Renal cortical epithelial cell (primary cell): ENCODE data around the gene FLNA. TPM values are rescaled to one million over a fixed set of nuclear protein-coding genes. Genes with fewer than 3 reads are reported as not detected.
"Not testable (repeated sequence)": the region's sequence is repeated elsewhere in the genome, so short reads cannot be mapped to it uniquely, and the experiment has no call there.

Source experiments
- DNase-seq: peaks from one replicate; pipeline ENCODE4 v3.0.0-alpha.2; 2011; ENCODE audit warnings: low read depth
- total RNA-seq: library from RNA; depleted of rRNA; stranded (reverse); fragments of >200 nt; gene quantifications from 2 replicates; pipeline ENCODE4 v1.2.3, GENCODE V29; 2014

FLNA gene
- total RNA-seq, 1 donor from 2014 or later: 2,112 TPM

DNA sequence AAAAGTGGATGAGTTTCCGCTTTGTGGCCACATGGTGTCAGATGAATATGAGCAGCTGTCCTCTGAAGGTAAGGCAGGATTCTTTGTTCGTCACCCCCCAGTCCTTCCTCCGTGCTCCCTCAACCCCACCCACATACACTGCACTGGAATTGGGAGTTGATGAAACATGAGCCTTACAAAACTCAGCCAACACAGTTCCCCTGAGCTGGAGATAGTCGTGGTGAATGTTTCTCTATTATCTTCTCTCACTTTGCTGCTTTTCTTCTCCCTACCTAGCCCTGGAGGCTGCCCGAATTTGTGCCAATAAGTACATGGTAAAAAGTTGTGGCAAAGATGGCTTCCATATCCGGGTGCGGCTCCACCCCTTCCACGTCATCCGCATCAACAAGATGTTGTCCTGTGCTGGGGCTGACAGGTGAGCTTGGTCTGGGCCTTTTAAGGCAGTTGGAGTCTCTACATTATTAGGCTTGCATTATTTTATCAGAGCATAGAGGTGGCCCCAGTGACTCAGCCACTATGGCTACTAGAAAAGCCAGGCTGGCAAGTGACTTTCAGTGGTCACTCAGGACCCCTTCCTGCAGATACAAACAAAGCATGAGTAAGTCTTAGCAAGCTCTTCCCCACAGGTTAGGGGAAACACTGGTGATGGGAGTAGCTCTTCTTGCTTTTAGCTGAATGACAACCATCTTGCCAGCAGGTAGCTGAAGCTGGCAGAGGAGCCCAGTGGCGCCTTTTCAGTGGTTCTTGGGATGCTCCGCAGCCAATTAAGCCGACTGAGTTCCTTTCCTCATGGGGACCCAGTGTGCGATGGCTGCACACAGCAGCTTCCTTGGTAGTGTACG, 25.3 kb upstream of the FLNA start:
- DNase-seq: no peak

DNA sequence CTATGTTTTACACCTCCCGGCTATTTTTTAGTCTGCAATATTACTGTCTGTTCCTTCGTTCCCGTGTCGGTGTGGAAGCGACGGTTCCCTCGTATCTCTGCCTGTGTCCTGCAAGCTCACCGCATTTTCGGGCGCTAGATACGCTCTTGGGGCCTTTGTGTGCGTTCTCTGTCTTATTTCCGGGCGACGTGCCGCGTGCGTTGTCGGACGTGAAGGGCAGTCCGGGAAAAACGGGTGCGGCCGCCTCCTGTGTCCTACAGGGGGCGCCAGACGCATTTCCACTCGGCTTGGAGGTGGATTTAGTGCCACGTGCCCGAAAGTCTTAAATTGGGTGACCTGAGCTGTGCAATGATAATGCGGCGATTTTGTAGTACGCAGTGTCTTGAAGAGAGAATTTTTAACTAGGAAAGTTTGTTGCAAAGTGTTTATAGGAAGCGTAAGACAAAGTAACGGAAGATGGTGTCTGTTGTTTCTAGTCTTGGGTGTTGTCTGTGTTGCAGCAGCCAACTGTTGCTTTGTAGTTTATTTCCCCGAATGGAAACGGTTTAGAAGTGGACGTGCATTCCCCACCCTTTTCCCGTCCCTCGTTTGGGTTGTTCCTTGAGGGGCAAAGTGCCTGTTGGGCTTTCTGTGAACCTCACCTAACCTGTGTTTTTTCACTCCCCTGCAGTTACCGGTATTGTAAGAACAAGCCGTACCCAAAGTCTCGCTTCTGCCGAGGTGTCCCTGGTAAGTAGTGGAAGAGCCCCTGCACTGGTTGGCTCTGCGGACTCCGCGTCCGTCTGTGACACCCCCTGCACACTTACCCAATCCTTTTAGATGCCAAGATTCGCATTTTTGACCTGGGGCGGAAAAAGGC, 24.5 kb upstream of the FLNA start:
- DNase-seq: peak; percentile 51

GRCh38 chrX:154397888-154398667, 23.6 kb upstream of the FLNA start, which contains the start of gene RPL10:
TSS of gene RPL10 (plus strand) at chrX:154398377. CDS start at chrX:154398520, 143 bp downstream.
- peak; percentile 93 for DNase-seq

GRCh38 chrX:154396973-154397887, 22.8 kb upstream of the FLNA start:
- peak; percentile 42 for DNase-seq

DNA sequence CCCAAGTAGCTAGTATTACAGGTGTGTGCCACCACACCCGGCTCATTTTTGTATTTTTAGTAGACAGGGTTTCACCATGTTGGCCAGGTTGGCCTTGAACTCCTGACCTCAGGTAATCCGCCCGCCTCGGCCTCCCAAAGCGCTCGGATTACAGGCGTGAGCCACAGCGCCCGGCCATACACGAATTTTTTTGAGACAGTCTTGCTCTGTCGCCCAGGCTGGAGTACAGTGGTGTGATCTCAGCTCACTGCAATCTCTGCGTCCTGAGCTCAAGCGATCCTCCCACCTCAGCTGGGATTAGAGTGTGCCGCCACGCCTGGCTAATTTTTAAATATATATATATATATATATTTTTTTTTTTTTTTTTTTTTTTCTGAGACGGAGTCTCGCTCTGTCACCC, 21.9 kb upstream of the FLNA start:
- not testable (repeated sequence) for DNase-seq

DNA sequence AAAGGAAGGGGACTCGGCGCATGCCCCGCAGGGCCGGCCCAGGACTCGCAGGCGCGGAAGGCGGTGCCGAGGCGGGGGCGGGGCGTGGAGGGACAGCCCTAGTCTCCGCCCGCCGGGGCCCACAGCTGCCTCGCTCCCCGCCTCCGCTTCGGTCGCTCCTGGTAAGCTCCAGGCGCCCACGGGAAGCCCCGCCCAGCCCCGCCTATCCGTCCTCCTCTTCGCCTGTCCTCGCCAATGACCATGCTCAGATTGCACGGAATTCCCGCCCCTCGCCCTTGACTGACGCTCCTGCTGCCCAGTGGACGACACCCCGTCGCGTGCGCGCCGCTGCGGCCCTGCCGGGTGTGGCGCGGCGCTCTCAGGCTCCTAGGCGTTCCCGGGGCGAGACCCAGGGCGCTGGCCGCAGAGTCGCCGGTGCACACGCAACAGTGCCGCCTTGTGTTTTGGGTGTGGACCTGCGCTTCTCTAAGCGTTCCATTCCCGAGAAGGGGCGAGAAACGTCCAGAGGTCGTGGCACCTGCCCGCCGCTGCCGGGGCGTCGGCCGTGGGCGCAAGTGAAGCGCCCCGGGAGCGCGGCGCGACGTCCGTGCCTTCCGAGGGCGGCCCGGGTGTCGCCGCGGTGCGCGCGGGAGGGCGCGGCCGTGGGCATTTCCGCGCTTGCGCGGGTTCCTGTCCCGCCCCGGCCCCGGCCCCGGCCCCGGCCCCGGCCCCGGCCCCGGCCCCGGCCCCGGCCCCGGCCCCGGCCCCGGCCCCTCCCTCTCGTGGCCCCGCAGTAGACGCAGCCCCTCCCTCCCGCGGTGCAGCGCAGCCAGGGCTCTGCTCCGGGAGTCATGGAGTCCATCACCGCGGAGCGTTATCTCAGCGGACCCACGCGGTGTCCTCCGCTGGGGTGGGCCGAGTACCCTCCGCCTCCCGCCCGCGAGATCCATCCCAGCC, 15.6 kb upstream of the FLNA start:
- not testable (repeated sequence) for DNase-seq

DNA sequence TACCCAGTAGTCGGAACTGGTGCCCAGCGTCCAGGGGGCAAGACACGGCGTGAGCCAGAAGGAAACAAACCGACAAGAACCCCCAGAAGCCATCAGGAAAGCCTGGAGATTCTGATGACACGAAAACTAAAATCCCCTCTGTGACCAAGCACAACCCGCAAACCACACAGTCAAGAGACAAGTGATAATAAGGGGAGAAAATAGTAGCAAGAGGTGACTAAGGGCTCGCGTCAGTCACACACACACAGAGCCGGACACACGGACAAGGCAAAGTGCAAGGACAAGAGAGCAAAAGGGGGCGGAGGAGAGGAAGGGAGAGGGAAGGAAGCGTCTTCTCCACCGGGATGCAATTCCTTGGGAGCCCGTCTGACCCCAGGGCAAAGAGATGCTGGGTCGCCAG, 14.2 kb upstream of the FLNA start:
- not testable (repeated sequence) for DNase-seq

DNA sequence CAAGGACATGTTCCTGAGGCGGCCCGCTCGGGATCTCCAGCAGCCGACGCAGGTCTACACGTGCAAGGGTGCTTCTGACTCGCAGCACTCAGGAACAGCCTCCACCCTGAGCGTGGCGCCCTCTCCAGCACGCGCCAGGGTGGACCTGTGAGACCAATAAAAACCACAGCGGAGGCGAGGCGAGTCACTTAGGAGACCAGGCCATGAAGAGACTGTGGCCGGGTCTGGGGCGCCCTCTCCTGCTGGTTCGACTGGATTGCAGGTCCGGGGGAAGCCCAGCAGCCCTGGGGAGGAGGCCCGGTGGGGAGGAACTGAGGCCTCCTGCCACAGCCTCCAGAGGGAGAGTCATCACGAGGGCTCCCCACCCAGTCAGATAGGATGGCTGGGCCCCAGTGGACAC, 13.7 kb upstream of the FLNA start:
- DNase-seq: not testable (repeated sequence)

- DNase-seq: no peak
These were observed 10.0 kb upstream of the FLNA start for GRCh38 chrX:154384284-154384892.

DNA sequence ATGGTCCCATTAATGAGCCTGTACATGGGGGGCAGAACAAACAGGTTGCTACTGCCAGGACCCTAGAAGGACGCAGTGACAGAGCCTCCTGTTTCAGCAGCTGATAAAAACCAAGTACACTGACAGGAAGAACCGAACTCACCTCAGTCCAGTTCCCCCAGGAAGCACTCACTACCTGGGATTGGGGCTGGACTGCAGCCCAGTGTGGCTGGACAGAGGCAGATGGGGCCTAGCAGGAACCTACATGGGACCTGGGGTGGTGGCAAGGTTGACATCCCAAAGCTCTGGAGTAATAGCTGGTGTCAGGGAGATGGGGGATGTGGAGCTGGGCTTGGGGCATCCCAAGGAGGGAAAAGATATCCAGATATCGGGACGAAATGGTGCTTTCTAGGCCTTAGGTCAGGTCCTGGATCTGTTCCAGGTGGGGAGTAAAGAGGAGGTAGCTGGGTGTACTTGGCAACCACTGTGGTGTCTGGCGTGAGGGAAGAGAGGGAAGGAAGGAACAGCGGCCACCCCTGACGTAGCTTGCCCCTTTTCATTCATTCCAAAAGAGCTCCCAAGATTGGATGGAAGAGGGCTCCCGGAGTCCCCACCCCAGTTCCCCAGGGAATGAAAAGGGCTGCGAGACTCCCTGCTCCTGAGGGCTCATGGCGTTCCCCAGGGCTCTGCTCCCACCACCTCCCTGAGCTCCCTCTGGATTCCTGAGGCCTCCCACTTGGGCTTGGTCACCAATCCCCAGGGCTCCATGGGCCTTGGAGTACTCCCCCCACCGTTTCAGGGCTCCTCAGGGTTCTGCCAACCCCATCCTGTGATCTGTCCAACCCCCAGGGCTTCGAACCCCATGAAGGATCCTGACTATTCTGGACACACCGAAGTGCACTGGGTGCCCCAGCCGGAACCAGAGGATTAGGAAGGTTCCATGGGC, 9.2 kb upstream of the FLNA start:
- no peak for DNase-seq

- no peak for DNase-seq
These were observed 8.1 kb upstream of the FLNA start for GRCh38 chrX:154382483-154383069.

GRCh38 chrX:154381271-154381670, 6.8 kb upstream of the FLNA start:
- DNase-seq: no peak

- DNase-seq: no peak
These were observed 6.4 kb upstream of the FLNA start for GRCh38 chrX:154380787-154381186.

- no peak for DNase-seq
These were observed 5.7 kb upstream of the FLNA start for GRCh38 chrX:154380153-154380552.

- DNase-seq: no peak
These were observed 5.1 kb upstream of the FLNA start for GRCh38 chrX:154379569-154379951.

DNA sequence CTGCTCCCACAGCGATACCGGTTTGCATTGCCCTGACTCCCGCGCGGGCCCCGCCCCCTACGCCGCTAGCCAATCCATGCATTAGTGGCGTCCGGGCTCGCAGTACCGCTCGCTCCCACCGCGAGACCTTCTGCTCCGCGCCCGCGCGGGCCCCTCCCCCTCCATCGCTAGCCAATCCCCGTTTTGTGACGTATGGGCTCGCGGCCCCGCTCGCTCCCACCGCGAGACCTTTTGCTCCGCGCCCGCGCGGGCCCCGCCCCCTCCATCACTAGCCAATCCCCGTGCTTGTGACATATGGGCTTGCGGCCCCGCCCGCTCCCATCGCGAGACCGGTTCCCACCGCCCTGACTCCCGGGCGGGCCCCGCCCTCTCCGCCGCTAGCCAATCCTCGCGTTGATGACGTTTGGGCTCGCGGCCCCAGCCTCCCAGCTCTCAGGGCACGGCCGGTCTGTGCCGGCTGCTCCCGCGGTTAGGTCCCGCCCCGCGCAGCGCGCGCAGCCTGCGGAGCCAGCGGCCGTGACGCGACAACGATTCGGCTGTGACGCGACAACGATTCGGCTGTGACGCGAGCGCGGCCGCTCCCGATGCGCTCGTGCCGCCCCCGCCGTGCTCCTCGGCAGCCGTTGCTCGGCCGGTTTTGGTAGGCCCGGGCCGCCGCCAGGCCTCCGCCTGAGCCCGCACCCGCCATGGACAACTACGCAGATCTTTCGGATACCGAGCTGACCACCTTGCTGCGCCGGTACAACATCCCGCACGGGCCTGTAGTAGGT, 4.5 kb upstream of the FLNA start, which contains the start of gene EMD:
TSS of gene EMD (plus strand) at position 497 of the 770 bp plus-strand sequence. CDS start at position 687, 190 bp downstream.
- peak; percentile 86 for DNase-seq
